NB4 (cell line): ENCODE measurements around the gene ARHGAP22.

Source experiments
- DNase-seq: peaks from one replicate; pipeline ENCODE4 v3.0.0; 2010; ENCODE audit warnings: low read depth
- H3K4me3 ChIP-seq: one replicate; pipeline ENCODE4 v1.5.1; 2011; ENCODE audit warnings: mild to moderate bottlenecking, low read depth, low read length, moderate library complexity
- MYC ChIP-seq: IDR thresholded peaks from 2 replicates; pipeline ENCODE4 v1.6.1; 2011; ENCODE audit warnings: low read depth, low read length
- POLR2A ChIP-seq: IDR thresholded peaks from 2 replicates; pipeline ENCODE4 v1.6.1; 2011; ENCODE audit warnings: mild to moderate bottlenecking; ENCODE audit not compliant: insufficient read length; ENCODE audit errors: extremely low read depth
- TF ChIP-seq, protein P1 (sequence below): IDR thresholded peaks from 2 replicates; pipeline ENCODE4 v1.6.1; 2011; ENCODE audit warnings: low read depth, low read length
- TF ChIP-seq, protein P2 (sequence below): IDR thresholded peaks from one replicate; pipeline ENCODE4 v1.5.1; 2012; ENCODE audit warnings: low read depth, low read length

ARHGAP22 gene

DNA sequence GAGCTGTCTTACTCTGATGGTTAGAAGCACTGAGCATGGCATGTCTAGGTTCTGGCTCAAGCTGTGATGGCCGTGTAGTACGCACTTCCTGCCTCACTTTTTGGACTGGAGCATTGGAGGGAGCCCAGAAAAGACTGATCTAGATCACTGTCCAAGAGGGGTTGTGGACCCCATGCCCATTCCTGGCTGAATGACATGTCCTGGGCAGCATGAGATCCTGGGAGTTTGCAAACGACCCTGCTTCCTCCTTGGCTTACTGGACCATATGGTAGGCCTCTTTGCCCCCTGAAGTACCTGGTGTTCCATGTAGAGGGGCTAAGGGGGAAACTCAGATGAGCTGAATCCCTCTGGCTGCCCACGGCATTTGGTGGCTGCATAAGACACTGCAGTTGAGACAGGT is 36.7 kb downstream of the ARHGAP22 start:
- TF ChIP-seq POLR2A (no peak), MYC (no peak)
- TF ChIP-seq, protein P1, sequence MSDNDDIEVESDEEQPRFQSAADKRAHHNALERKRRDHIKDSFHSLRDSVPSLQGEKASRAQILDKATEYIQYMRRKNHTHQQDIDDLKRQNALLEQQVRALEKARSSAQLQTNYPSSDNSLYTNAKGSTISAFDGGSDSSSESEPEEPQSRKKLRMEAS: no peak
- TF ChIP-seq, protein P2, sequence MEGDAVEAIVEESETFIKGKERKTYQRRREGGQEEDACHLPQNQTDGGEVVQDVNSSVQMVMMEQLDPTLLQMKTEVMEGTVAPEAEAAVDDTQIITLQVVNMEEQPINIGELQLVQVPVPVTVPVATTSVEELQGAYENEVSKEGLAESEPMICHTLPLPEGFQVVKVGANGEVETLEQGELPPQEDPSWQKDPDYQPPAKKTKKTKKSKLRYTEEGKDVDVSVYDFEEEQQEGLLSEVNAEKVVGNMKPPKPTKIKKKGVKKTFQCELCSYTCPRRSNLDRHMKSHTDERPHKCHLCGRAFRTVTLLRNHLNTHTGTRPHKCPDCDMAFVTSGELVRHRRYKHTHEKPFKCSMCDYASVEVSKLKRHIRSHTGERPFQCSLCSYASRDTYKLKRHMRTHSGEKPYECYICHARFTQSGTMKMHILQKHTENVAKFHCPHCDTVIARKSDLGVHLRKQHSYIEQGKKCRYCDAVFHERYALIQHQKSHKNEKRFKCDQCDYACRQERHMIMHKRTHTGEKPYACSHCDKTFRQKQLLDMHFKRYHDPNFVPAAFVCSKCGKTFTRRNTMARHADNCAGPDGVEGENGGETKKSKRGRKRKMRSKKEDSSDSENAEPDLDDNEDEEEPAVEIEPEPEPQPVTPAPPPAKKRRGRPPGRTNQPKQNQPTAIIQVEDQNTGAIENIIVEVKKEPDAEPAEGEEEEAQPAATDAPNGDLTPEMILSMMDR: no peak
- DNase-seq: no peak
- no peak overlapping the region for H3K4me3 ChIP-seq

DNA sequence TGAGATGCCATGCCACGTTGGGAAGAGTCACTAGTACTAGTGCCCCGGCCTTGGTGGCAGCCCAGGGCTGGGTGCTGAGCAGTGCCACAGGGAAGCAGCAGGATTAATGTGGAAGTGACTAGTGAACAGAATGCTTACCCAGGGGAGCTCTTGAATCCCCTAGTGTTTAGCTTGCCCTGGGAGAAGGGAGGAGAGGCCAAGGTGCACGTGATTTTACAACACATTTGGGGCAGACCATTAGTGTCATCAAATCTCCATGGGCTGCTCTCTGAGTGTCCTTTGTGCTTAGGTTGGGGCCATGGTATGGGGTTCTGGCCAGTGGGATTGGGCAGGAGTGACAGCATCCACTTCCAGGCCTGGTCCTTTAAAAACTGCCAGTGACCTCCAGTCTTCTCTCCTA is 37.5 kb downstream of the ARHGAP22 start:
- H3K4me3 ChIP-seq: no peak overlapping the region
- DNase-seq: no peak
- TF ChIP-seq, protein P2: no peak
- TF ChIP-seq POLR2A: no peak
- TF ChIP-seq, protein P1: no peak

DNA sequence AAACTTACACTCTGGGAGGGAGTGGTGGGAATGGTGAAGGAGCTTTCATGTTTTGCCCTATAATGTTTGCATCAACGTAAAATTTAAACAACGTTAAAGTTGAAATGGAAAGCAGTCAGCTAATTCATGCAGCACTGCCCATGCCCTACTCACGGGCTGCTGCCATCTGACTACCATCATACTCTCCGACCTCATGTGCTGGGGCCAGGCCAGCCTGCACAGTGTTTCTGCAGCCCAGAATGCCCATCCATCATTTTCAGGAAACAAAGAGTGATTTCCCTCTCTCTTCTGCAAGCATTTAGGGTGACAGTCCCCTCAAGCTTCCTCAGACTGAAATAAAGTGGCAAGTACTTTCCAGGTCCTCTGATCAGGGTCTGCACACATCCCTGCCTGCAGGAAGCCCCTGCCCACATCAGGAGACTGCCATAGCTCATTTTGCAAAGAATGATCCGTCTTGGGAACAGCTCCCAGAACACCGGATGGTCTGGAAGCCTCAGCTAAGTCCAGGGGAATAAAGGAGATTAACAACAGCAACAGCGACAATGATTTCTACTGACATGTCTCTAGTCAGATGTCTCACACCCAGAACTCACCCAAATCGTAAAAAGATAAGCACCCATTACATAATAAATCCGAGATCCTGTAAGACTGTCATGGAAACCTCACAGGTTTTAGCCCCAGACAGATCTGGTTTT is 40.3 kb downstream of the ARHGAP22 start:
- TF ChIP-seq, protein P1: no peak
- TF ChIP-seq, protein P2: no peak
- TF ChIP-seq POLR2A: no peak
- no peak for TF ChIP-seq MYC
- no peak for DNase-seq
- no peak overlapping the region for H3K4me3 ChIP-seq

DNA sequence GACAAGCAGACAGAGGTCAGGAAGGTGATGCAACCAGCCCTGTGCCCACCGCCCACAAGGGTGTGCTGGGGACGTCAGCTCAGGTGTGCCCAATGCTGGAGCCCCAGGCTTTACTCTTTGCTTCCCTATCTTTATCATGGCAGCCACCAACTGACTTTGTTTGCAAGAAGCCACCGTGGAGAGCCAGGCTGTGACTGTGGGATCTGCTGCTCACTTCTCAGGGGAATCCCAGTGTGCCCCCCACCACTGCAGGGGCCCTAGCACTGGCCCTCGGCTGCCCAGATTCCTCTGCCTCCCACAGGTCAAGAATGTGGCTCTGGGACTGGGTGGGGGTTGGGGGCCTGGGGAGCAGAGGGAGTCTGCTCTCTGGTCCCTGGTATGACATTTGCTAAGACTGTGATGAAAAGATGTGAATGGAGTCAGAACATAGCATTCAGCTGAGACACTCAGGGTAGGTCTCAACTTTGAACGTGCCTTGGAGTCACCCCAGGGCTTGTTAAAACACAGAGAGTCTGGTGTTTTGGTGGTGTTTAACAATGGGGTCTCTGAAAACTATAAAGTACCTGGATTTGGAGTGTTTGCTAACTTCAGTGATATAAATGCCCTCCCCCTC is 47.3 kb downstream of the ARHGAP22 start:
- H3K4me3 ChIP-seq: no peak overlapping the region
- no peak for DNase-seq
- TF ChIP-seq, protein P1: no peak
- TF ChIP-seq, protein P2: no peak
- TF ChIP-seq MYC (no peak), POLR2A (no peak)

DNA sequence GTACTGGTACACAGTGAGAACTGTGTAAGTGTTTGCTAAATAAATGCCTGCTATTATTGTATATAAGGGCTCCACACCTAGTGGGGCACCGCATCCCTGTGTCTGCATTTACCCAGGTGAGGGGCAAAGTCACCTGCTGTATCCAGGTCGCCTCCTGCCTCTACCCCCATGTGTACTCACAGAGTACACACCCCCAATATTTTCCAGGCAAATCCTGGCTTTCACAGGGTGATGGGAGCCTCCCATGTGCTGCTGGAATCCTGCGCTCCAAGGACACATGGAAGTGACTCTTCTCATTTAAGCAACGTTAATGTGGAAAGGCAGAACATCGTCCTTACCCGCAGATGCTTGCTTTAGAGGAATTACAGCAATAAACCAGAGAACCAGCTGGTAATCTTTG is 48.2 kb downstream of the ARHGAP22 start:
- TF ChIP-seq POLR2A (no peak), MYC (no peak)
- TF ChIP-seq, protein P2: no peak
- TF ChIP-seq, protein P1: no peak
- no peak for DNase-seq
- no peak overlapping the region for H3K4me3 ChIP-seq
